ENCODE measurements around the gene TMEM204.

- TF ChIP-seq, protein P1, sequence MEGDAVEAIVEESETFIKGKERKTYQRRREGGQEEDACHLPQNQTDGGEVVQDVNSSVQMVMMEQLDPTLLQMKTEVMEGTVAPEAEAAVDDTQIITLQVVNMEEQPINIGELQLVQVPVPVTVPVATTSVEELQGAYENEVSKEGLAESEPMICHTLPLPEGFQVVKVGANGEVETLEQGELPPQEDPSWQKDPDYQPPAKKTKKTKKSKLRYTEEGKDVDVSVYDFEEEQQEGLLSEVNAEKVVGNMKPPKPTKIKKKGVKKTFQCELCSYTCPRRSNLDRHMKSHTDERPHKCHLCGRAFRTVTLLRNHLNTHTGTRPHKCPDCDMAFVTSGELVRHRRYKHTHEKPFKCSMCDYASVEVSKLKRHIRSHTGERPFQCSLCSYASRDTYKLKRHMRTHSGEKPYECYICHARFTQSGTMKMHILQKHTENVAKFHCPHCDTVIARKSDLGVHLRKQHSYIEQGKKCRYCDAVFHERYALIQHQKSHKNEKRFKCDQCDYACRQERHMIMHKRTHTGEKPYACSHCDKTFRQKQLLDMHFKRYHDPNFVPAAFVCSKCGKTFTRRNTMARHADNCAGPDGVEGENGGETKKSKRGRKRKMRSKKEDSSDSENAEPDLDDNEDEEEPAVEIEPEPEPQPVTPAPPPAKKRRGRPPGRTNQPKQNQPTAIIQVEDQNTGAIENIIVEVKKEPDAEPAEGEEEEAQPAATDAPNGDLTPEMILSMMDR (IDR thresholded peaks at IDR 0.05), result no peak
- TF ChIP-seq POLR2A (IDR thresholded peaks at IDR 0.05), result no peak
Observed at GRCh38 chr16:1545044-1546040, 11.9 kb downstream of the TMEM204 start.
